Activated CD4-positive, CD25-positive, alpha-beta regulatory T cell treated with anti-CD3 and anti-CD28 coated beads, Interleukin-2, amount 50 U/mL, for 72 hours (primary cell): ENCODE results near the gene DAZ1.
"Not testable (repeated sequence)": the region's sequence is repeated elsewhere in the genome, so short reads cannot be mapped to it uniquely, and the experiment has no call there.

Experiments
- DNase-seq: peaks from one replicate; pipeline ENCODE4 v3.0.0; 2021

The DAZ1 gene

GRCh38 chrY:23198908-23199307 lies at the start of gene DAZ1:
Gene DAZ1, minus strand, starts transcription at chrY:23199008. Its CDS starts 208 bp downstream, at chrY:23198800.
- not testable (repeated sequence) for DNase-seq

- not testable (repeated sequence) for DNase-seq
These were observed 20.4 kb upstream of the DAZ1 start, which contains the start of gene DAZ2 for GRCh38 chrY:23219233-23219632. Gene DAZ2, plus strand, starts transcription at chrY:23219533. Its CDS starts 208 bp downstream, at chrY:23219741.

- not testable (repeated sequence) for DNase-seq
These were observed 11.9 kb upstream of the DAZ1 start for GRCh38 chrY:23210681-23211080.

- DNase-seq: not testable (repeated sequence)
These were observed 11.1 kb upstream of the DAZ1 start for GRCh38 chrY:23209802-23210495.

GRCh38 chrY:23207455-23207854 lies 8.6 kb upstream of the DAZ1 start:
- DNase-seq: not testable (repeated sequence)
